GM12892 (cell line): Measurements from ENCODE around the gene TCFL5.

ENCODE experiments used
- POLR2A ChIP-seq: IDR thresholded peaks from 2 replicates; pipeline ENCODE4 v1.6.1; 2011; ENCODE audit warnings: low read depth, low read length, control low read depth
- POLR2AphosphoS5 ChIP-seq: IDR thresholded peaks from 2 replicates; pipeline ENCODE4 v1.6.1; 2011; ENCODE audit warnings: low read depth, low read length, control low read depth
- TAF1 ChIP-seq: IDR thresholded peaks from 2 replicates; pipeline ENCODE4 v1.6.1; 2011; ENCODE audit warnings: low read depth, mild to moderate bottlenecking, control low read depth, low read length, borderline replicate concordance

DNA sequence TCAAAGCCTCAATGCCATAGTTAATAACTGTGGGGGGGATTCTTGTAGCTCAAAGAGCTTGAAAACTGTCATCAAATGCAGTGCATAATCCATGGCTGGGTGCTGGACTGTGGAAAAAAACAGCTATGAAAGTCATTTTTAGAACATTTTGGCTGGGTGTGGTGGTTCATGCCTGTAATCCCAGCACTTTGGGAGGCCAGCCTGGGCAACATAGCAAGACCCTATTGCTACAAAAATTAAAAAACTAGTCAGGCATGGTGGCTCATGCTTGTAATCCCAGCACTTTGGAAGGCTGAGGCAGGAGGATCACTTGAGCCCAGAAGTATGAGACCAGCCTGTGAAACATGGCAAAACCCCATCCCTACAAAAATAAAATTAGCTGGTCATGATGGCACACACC lies 12.2 kb downstream of the TCFL5 start:
- TF ChIP-seq POLR2A = no peak
- no peak for TF ChIP-seq POLR2AphosphoS5
- no peak for TF ChIP-seq TAF1
